GM19239 (cell line): ENCODE measurements around the gene PTPRO.

Experiments used
- DNase-seq: peaks from one replicate; pipeline ENCODE4 v3.0.0; 2011; ENCODE audit warnings: low spot score; ENCODE audit not compliant: insufficient read length
- FAIRE-seq: peaks from 2 replicates; lab custom pipeline; 2011; peaks lifted over from hg19 to GRCh38; lab: Jason Lieb, UNC

The PTPRO gene

DNA sequence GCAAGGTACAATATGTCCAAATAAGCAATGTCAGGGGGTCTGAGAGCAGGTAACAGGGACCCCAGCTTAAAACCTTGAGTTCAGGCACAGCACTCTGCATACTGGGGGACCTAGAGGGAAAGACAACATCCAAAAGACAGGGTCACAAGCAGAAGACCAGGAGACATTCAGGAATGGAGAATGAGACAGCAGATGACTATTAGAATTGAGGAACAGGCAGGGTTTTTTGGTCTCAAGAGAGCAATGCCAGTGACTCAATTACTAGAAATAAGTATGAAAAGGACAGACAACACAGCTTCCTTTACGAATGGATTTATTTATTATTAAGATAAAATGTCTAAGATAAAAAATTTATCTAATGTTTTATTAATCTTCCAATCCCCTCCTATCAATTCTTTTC, 223.0 kb downstream of the PTPRO start:
- FAIRE-seq = no peak
- no peak for DNase-seq

DNA sequence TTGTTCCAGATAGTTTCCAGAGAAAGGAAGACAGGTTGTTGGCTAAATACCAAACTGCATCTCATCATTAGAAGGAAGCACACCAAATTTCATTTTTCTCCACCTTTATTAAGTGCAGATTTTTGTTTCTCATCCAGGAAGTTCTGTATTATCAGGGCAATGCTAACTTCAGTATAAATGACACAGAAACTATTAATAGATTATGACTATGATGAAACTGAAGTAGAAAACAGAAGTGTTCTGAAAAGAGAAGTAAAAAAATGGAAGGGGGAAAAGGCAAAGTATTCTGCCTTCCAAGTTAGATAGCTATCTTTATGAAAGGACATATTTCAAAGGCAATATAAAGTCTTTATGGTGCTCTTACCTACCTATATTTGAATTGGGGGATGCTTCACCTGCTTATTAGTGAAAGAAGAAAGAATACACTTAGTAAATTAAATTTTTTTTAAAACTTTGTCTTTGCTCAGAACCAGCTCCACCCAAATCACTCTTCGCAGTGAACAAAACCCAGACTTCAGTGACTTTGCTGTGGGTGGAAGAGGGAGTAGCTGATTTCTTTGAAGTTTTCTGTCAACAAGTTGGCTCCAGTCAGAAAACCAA, 223.9 kb downstream of the PTPRO start:
- DNase-seq (no peak), FAIRE-seq (peak; percentile 87)

DNA sequence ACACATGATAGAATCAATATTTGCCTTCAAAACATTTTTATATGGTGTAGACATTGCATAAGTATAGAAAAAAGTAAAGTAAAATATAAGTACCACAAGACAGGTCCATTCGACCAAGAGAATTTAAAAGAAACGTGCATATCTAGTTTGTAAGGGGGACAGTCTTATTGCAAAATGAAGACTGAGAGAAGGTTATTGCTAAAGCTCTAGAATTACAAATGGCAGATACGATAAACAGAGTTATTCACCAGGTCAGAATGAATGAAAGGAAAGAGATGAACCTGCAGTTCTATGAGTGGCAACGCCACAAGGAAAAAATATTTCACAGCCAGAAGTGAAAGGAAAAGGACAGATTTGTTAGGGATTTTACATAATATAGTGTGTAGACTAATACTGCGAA, 224.8 kb downstream of the PTPRO start:
- peak; percentile 49 for FAIRE-seq
- no peak for DNase-seq

DNA sequence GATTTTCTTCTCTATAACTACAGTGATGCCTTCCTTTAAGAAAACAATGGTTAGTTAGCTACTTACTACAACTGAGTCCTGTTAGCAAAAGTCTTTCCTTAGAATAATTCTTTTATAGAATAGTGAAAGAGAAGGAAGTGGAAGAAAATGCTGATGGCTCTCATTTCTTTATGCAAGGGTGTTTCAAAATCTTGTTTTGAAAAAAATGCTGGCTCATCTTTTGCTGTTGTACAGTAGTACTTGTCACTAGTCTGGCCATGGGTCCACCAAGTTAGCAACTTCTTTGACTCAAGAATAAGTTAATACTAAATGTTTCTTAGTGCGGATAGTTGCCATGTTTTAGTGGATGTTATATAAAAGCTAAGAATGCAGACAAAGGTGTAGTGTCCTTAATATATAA, 225.4 kb downstream of the PTPRO start:
- FAIRE-seq = peak; percentile 4
- DNase-seq = no peak

DNA sequence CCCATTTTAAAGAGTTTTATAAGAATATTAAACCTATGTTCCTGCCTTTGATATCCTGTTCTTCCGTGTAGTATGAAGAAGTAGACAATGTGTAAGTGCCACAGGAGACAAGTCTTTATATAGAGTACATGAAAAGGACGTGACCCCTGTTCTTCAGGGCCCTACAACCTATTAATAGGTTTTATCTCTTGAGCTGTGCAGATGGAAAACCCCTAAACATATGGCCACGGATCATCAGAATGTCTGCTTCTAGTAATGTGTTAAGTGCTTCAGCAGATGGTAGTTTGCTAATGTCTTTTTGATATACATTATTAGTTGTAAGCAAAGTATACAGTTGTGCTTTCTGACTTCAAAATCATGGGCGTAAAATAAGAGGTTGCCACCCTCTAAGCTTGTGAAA, 228.5 kb downstream of the PTPRO start:
- FAIRE-seq = no peak

DNA sequence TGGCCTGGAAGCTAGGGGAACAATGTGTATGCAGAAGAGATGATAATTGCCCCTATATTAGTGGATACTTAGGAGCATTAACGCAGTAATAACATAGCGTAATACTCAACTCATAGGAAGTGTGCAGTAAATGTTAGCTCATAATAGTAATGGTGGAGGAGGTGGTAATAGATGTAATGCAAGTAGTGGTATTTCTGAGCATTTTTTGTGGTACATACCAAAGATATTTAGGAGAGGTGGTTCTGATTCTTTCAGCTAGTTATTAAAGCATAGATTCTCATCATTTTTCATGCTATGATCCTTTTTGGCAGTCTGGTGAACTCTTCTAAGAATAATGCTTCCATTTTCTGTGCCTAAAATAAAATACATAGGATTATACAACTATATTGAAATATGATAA, 233.1 kb downstream of the PTPRO start:
- DNase-seq = no peak
- FAIRE-seq = no peak

More for the DNA sequence above, 228.5 kb downstream of the PTPRO start:
- no peak for DNase-seq

DNA sequence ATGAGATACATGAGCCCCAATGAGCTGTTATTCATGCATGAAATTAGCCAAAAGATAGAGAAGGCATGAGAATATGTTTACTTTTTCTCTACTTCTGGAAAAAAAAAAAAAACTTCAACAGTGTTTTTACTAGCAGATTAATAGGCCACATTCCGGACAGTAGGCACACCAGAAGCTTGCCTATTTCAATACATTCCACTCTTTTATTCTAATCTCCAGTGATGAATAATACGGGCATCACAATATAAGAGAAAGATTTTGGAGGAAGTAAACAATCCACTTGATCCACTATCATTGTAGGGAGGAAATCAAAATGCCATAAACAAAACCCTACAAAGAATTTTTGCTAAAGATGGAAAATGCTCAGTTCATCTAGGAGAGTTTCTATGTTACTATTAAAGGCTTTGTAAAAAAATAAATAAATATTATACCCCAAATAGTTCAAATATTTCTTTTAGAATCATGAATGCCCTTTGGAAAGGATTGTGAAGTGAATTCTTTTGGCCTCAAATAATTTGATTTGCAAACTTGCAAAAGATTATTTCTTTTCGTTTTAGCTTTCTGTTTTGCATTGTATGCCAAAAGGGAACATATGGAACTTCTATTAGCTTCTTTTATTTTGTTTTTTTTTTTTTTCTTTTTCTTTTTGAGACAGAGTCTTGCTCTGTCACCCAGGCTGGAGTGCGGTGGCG, 234.2 kb downstream of the PTPRO start:
- DNase-seq = no peak
- no peak for FAIRE-seq

DNA sequence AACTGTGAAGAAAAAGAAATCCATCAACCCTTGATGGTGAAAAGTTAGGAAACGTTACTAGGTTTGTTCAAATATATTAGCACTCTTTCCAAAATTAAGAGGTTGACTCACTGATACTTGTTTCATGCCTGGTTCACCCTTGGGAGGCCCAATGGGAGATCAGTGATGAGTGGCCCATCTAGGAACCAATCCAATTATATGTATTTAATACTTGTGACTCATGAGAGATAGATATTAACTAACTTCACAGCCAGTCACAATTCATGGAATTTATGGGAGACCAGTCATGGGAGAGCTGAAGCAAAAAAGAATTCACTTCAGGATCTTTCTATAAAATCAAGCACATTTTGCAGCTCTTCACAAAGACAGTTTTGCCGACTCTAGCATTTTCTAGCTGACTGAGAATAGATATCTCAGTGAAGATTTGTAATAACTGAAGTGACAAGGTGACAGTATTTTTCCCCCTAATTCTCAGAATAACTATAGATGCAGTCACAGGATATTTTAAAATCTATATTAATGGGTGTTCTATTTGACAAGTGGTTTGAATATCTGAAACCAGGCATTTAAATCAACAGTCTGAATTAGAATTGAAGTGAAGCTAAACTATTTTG, 236.7 kb downstream of the PTPRO start:
- FAIRE-seq = peak; percentile 28
- DNase-seq = no peak

DNA sequence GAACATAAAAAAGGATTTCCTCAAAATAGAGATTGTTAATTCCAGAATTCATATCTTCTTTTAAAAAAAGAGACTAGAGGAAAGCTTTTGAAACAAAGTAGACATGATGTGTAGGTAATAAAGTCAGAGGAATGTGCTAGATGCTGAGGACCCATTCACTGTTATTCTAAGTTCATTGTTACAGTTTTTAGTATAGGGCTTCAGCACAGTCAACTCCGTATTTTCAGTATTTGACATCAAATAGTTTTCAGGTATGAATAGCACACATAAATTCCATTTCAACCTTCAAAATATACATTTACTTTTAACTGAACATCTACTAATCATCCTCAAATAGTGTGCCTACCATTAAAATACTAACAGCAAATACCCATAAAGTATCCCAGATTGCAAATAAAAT, 239.1 kb downstream of the PTPRO start:
- FAIRE-seq (no peak), DNase-seq (no peak)

DNA sequence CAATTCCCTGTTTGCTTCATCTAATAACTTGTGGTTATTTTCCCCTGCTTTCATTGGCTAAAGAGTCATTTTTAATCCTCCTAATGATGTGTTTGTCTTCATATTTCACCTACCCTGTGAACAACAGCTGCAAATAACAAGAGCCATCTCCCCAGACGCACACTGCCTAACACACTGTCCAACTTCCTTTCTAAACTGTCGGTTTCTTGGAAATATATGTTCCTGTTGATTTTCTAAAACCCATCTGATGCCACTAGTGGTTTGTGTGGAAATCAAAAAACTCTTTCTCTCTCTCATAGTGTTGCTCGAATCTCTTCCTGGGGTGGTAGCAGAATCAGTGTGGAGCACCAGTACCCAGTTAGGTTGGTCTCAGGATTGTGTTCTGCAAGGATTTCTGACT, 240.0 kb downstream of the PTPRO start:
- DNase-seq (no peak), FAIRE-seq (peak; percentile 55)

DNA sequence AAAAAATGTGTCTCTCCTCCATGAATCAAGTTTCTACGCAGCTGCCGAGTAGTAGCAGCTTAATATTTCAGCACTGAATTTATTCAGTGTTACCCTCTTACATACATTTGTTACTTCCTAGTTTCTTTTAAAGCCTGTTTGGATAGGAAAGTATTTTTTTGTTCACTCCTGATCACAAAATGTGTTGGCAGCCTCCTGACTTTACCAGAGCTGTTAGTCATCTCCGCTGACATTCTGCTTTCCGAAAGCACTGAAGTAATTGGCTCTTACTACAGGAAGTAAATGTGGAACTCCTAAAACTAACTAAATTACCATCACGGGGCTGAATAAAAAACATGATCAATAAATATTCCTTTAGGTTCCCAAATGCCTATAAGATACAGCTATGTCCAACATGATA, 241.4 kb downstream of the PTPRO start:
- DNase-seq (no peak), FAIRE-seq (peak; percentile 92)

DNA sequence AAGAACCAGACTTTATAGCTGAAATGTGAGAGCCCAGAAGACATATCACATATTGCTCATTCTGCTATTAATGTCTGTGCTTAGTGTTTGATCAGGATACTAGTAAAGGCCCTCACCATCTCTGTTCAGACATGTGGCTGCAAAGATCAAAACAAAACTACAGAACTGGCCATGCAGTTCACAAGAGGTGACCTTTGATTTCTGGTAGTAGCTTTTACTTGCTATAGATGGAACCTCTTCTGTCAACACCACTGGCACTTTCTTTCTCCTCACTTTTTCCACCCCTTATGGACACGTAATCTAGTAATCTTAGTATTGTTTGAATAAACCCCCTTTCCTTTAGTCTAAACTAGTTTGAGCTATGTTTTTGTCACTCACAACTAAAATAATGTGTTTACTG, 252.0 kb downstream of the PTPRO start:
- peak; percentile 63 for FAIRE-seq
- DNase-seq = no peak

DNA sequence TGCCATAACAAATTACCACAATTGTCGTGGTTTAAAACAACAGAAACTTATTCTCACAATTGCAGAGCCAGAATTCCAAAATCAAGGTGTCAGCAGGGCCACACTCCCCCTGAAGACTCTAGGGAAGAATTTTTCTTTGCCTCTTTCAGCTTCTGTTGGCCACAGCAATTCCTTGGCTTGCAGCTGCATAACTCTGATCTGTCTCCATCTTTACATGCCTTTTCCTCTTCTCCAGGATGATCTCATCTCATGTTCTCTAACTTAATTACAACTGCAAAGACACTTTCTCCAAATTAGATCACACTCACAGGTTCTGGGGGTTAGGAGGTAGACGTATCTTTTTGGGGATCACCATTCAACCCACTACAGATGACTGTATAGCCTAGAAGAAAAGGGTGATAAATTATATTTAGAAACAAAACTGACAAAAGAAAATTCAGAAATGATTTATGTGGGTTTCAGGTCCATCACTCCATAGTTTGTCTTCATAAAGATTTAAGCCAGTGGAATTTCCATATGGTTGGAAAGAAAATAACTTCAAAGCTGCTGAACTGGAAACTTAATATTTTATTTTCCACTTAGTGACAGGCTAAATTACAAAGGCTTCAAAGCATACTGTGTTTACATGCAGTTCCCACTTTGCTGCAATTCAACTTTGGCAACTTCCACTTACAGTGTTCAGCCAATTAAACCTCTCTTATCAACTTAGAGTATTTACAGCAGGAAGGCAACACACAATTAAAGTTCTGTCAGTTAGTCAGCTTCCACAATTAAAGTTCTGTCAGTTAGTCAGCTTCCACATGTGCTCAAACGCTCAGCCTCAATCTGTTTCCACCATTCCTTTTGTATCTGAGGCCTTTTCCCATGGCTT, 253.6 kb downstream of the PTPRO start:
- DNase-seq (no peak), FAIRE-seq (no peak)

DNA sequence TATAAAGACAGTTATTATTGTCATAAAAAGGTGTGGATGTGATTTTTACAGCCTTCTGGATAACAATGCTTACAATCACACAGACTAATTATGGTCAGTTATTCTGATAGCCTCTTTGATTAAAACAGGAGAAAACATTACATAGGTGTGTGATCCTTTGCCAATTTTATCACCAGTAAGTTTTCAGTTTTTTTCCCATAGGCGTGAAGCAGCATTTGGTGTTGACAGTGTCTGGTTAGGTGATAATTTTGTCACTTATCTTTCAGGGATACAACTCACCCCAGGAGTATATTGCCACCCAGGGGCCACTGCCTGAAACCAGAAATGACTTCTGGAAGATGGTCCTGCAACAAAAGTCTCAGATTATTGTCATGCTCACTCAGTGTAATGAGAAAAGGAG, 258.1 kb downstream of the PTPRO start:
- DNase-seq (no peak), FAIRE-seq (peak; percentile 18)

DNA sequence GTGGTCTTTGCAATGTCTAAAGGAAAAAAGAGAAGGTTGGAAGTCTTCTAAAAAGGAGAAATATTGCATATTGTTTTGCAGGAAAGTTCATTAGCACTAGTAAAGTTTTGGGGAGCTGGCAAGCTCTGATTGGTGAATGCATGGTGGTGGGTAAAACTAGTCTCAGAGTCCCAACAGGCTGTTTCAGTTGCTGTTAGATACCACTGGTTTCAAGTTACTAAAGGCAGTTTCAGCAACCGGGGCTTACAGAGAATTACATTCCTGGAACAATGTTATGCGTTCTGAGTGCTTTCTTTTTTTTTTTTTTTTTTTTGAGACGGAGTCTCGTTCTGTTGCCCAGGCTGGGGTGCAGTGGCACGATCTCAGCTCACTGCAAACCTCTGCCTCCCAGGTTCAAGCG, 258.7 kb downstream of the PTPRO start:
- DNase-seq = no peak
- no peak for FAIRE-seq

DNA sequence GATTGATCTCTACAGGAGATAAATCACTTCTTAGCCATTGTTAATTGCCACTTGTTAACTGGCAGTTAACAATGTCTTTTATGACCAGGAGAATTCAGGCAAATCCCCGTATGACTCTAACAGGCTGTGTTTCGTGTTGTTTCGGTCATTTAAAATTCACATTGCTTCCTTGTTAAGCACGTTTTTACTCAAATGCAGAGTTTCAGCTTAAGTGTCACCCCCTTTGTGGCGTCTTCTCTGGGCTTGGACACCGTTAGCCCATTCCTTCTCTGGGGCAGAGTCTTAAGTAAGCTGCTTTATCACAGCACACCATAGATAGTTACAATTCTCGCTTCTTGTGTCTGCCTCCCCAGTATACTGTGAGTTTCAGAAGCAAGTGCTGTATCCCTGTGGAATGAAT, 261.5 kb downstream of the PTPRO start:
- DNase-seq (no peak), FAIRE-seq (no peak)

DNA sequence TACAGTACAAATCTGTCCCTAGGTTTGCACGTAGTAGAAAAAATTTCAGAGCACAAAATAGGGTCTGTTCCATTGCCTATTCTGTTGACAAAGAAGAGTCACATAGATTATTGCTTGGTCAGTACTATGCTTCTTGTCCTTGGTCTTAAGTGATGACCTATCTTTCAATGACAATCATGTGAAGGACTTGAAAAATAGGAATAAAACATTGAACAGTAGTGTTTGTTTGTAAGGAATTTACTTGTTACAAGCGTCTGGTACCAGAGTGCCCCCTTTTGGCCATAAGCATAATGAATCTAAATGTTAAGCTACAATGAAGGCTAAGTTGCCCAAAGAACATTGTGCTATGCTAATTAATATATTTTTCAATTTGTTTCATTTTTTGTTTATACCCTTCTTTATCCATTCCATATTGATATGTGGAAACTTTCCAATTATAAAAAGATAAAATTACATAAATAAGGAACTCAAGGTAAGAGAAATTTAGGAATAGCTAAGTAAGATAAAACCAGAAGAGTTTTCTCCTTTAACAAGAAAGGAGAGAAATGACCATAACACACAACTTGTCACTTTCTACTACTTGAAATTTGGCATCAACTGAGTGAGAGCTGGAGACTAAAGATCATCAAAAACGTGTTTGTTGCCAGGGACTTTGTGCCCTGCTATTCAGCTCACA, 262.2 kb downstream of the PTPRO start:
- no peak for DNase-seq
- peak; percentile 78 for FAIRE-seq

DNA sequence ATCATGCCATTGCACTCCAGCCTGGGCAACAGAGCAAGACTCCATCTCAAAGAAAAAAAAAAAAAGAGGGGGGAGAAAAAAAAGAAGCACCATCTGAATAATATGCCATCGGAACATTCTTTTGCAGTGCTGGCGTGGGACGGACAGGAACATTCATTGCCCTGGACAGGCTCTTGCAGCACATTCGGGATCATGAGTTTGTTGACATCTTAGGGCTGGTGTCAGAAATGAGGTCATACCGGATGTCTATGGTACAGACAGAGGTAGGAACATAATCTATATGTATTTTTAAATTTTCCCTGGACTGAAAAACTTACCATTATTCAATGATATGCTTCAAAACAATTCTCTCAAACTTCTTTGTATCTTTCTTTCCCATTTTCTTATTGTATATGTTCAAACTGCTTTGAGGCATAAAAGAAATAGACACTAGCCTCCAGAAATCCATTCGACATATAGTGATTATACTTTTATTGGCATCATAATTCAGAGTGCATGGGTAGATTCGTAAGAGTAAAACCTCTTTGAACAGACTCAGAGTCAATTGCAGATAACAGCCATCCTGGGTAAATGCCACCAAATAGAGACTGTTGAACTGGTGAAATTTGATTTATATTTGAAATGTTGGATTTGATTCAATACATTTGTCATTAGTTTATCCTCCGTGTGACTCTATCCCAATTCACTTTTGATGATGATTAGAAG, 267.2 kb downstream of the PTPRO start:
- no peak for FAIRE-seq
- no peak for DNase-seq

DNA sequence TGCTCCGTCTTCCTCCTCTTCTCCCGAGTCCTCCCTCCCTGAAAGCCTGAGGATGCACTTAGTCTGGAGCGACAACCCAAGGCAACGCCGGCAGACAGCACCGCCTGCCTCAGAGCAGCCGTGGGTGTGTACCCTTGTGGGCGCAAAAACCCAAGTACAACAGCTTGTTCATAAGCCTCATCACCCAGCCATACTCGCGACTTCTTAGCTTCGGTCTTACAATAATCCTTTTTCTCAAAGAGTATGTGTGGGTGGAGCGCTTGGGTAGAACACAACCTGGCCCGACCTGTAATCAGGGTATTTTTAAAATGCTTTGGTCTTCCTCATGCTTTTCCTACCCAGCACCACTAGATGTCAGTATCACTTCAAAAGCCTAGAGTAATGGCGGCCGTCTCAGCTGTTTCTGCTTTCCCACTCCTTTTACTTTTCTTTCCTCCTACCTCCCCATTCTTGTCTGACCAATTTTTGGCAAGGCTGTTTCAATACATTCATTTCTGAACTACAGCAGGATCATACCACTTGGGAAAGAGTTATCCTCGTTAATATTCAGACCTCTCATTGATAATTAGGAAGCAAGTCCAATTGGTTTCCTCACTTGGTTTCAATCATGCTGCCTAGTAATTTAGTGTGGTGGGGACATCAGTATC, 268.0 kb downstream of the PTPRO start:
- FAIRE-seq = peak; percentile 91

More for the DNA sequence above, 268.0 kb downstream of the PTPRO start:
- peak; percentile 22 for DNase-seq
